Activated B cell treated with CpG ODN at 0.5 μM for 24 hours (primary cell): ENCODE data around the gene MMP11. TPM values are rescaled to one million over a fixed set of nuclear protein-coding genes. Genes with fewer than 3 reads are reported as not detected.

Source experiments
- ATAC-seq: fragments of 200-7000 bp; cut with Tn5 transposase; one replicate; pipeline ENCODE4 v1.10.0; 2021; ENCODE audit warnings: low read depth, mild to moderate bottlenecking, moderate library complexity
- CTCF ChIA-PET: fragments of 350-600 bp; sonication (Branson Sonifier 250); formaldehyde crosslinking; loops from one replicate; lab custom pipeline; 2021; ENCODE audit warnings: antibody characterized with exemption; lab: Charles Lee
- POLR2A ChIA-PET: fragments of 350-600 bp; sonication (Branson Sonifier 250); formaldehyde crosslinking; loops from one replicate; lab custom pipeline; 2021; ENCODE audit warnings: antibody characterized with exemption; lab: Charles Lee
- DNase-seq: peaks from one replicate; pipeline ENCODE4 v3.0.0; 2022
- H3K27ac Mint-ChIP-seq: one replicate; pipeline ENCODE4 v1.8.0; 2020; ENCODE audit warnings: mixed read lengths
- H3K27me3 Mint-ChIP-seq: one replicate; pipeline ENCODE4 v1.8.0; 2021; ENCODE audit warnings: mixed read lengths
- H3K36me3 Mint-ChIP-seq: one replicate; pipeline ENCODE4 v1.8.0; 2021; ENCODE audit warnings: low read depth, mixed read lengths
- H3K4me1 Mint-ChIP-seq: one replicate; pipeline ENCODE4 v1.8.0; 2021; ENCODE audit warnings: mixed read lengths
- H3K4me3 Mint-ChIP-seq: one replicate; pipeline ENCODE4 v1.8.0; 2020; ENCODE audit warnings: mild to moderate bottlenecking, mixed read lengths
- H3K9me3 Mint-ChIP-seq: one replicate; pipeline ENCODE4 v1.8.0; 2020; ENCODE audit warnings: mixed read lengths
- CTCF ChIP-seq: fragments of 200-600 bp; IDR thresholded peaks from one replicate; pipeline ENCODE4 v1.8.0; 2022; ENCODE audit warnings: antibody characterized with exemption, mild to moderate bottlenecking
- intact Hi-C: fragments of 100-400 bp; cut with micrococcal nuclease; formaldehyde crosslinking; loops from one replicate; pipeline ENCODE4 v1.15.1; 2024
- total RNA-seq: library from RNA; stranded (reverse); gene quantifications from 2 replicates; pipeline ENCODE4 v1.2.3, GENCODE V29; 2022

Gene MMP11
- total RNA-seq, 1 donor from 2014 or later = 3.6 TPM

- no peak overlapping the region for H3K27ac Mint-ChIP-seq
- CTCF ChIA-PET = interaction anchor here (0.9 to 2.0 kb wide), 4 partner anchors 10 to 77 kb away, joined by 3 to 5 read pairs (median 4); no protein-coding TSS in a partner anchor
- H3K36me3 Mint-ChIP-seq = no peaks in the 10 kb centered on the region
- ATAC-seq (no peak), DNase-seq (no peak)
- POLR2A ChIA-PET = interaction anchor here (0.7 to 3.3 kb wide), 6 partner anchors 11 to 83 kb away, joined by 3 to 17 read pairs (median 4); partner anchors contain the start of gene SLC2A11
- H3K4me3 Mint-ChIP-seq = no peak overlapping the region
- intact Hi-C loops = loop anchor here (5.0 kb wide), 1 partner anchor 182 kb away; no protein-coding TSS in a partner anchor
- no peak for TF ChIP-seq CTCF
- H3K27me3 Mint-ChIP-seq = no peaks in the 10 kb centered on the region
- no peaks in the 10 kb centered on the region for H3K9me3 Mint-ChIP-seq
- H3K4me1 Mint-ChIP-seq = peaks cover 30% of the 10 kb centered on the region
Measured at GRCh38 chr22:23774922-23775436, 2.3 kb downstream of the MMP11 start.

- ATAC-seq (no peak), DNase-seq (no peak)
- H3K27me3 Mint-ChIP-seq = no peaks in the 10 kb centered on the region
- peaks cover 25% of the 10 kb centered on the region for H3K4me1 Mint-ChIP-seq
- no peak for TF ChIP-seq CTCF
- H3K9me3 Mint-ChIP-seq = no peaks in the 10 kb centered on the region
- ChIA-PET CTCF (interaction anchor here (1.4 to 2.0 kb wide), 2 partner anchors 10 to 76 kb away, joined by 3 to 4 read pairs; no protein-coding TSS in a partner anchor), POLR2A (interaction anchor here (1.2 to 1.8 kb wide), 3 partner anchors 25 to 82 kb away, joined by 4 to 6 read pairs (median 5); partner anchors contain the start of genes SLC2A11 and ZNF70)
- H3K4me3 Mint-ChIP-seq = no peak overlapping the region
- intact Hi-C loops = no loop called here
- no peak overlapping the region for H3K27ac Mint-ChIP-seq
- H3K36me3 Mint-ChIP-seq = no peaks in the 10 kb centered on the region
Measured at GRCh38 chr22:23775779-23776375, 3.2 kb downstream of the MMP11 start.

DNA sequence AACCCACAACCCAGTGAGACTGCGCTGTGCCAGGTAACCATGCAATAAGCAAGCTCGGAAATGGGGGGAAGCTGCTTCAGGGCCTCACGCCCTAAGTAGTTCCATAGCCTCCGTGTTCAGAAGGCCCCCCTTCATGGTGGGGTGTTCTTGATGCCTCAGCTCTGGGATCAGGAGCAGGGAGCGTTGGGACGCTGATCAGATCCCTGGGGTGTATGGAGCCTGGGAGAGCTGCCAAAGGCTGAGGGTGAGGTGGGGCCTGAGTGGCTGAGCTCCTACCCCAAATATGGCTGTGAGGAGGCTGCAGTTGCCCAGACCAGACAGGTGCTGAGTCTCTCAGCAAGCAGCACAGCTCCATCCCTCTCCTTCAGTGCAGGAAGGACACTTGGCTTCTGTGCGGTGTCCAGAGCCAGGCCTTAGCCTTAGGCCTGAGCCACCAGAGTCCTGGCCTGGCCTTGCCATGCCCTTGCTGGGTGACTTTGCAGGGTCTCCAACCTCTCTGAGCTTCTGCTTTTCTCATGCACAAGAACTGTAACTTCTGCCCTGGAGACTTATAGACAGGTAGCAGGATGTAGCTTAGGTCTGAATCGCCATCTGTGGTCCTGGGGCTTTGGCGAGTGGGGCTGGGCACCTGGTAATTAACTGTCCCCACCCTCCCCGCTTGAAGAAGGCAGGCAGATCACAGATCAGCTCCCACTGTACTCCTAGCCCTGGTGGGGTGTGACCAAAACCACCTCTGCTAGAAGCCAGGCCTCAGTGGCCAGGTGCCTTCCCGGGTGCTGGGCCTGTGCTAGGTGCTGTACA, 5.3 kb downstream of the MMP11 start:
- Mint-ChIP-seq H3K27ac (no peak overlapping the region), H3K36me3 (peaks cover 4% of the 10 kb centered on the region), H3K27me3 (no peaks in the 10 kb centered on the region), H3K4me1 (peaks cover 11% of the 10 kb centered on the region), H3K9me3 (no peaks in the 10 kb centered on the region), H3K4me3 (no peak overlapping the region)
- POLR2A ChIA-PET = interaction anchor here (0.8 to 2.2 kb wide), 2 partner anchors 9 to 21 kb away, joined by 4 to 6 read pairs; partner anchors contain the start of gene SMARCB1
- no peak for TF ChIP-seq CTCF
- intact Hi-C loops = no loop called here
- ATAC-seq = no peak
- CTCF ChIA-PET = interaction anchor here (0.5 kb wide), 1 partner anchor 20 kb away, joined by 3 read pairs; no protein-coding TSS in a partner anchor
- no peak for DNase-seq

DNA sequence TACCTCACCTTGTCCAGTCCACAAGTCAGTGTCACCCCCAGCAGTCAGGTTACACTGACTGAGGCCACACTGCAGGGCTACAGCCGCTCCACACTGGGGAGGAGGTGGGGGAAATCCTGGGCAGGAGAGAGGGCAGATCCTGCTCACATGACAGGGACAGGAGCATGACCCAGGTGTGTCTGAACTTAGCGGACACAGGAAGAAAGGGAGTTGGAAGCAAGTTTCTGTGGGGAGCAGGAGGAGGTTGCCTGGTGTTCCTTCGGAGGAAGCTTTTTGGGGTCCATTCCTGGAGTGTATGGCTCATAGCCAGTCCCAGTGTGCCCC, 5.9 kb downstream of the MMP11 start:
- Mint-ChIP-seq H3K9me3 (no peaks in the 10 kb centered on the region), H3K4me3 (no peak overlapping the region), H3K27ac (no peak overlapping the region), H3K27me3 (no peaks in the 10 kb centered on the region), H3K36me3 (peaks cover 4% of the 10 kb centered on the region), H3K4me1 (peaks cover 6% of the 10 kb centered on the region)
- intact Hi-C loops = no loop called here
- DNase-seq (no peak), ATAC-seq (no peak)
- ChIA-PET POLR2A (interaction anchor here (2.2 kb wide), 1 partner anchor 8 kb away, joined by 6 read pairs; the partner anchor contains the start of gene SMARCB1), CTCF (no interaction called here)
- TF ChIP-seq CTCF = no peak
